GM19351 (cell line): Measurements from ENCODE around the gene SC5D.

Experiments used
- ATAC-seq: cut with Tn5 transposase; IDR thresholded peaks from one replicate; pipeline ENCODE4 v1.9.1; 2021; ENCODE audit warnings: mild to moderate bottlenecking, moderate library complexity; ENCODE audit not compliant: unreplicated experiment

Gene SC5D

DNA sequence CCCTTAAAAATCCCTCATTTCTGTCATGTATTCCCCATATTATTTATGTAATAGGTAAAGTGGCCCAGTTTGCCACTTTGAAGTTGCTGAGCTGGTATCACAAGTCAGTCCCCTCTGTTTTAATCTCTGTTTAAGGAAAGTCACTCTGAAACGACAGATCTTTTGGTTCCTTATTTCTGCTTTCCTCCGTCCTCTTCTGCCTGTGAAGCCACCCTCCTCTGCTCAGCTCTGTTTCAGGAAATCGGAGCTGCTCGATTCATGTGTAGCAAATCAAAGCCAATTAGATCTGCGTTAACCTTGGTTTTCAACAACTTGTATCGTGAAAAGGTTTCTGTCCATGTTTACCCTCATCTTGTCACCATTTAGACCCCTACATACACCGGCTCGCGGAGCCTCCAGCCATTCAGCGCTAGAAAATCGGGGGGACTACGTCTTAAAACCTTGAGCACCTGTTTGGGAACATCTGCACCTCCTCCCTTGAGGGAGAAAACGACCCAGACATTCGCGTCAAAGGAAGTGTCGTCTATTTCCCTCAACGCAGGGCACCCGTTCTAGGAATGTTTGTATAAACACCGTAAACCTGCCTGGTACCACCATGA lies 576 bp upstream of the SC5D start:
- peak; percentile 30 for ATAC-seq

DNA sequence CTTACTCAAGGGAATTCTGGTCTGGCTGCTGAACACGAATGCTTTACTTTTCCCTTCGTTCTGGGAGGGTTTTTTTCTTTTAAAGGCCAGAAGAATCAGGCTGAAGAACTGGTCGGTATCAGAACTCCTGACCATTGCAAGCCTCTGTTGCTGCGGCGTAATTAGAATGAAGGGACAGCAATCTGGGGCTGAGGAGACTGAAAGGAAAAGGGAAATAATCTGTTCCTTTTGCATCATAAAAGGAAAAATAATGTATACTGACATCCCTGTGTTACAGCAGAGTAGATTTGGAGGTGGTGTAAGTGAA lies 670 bp downstream of the SC5D start:
- ATAC-seq: no peak

DNA sequence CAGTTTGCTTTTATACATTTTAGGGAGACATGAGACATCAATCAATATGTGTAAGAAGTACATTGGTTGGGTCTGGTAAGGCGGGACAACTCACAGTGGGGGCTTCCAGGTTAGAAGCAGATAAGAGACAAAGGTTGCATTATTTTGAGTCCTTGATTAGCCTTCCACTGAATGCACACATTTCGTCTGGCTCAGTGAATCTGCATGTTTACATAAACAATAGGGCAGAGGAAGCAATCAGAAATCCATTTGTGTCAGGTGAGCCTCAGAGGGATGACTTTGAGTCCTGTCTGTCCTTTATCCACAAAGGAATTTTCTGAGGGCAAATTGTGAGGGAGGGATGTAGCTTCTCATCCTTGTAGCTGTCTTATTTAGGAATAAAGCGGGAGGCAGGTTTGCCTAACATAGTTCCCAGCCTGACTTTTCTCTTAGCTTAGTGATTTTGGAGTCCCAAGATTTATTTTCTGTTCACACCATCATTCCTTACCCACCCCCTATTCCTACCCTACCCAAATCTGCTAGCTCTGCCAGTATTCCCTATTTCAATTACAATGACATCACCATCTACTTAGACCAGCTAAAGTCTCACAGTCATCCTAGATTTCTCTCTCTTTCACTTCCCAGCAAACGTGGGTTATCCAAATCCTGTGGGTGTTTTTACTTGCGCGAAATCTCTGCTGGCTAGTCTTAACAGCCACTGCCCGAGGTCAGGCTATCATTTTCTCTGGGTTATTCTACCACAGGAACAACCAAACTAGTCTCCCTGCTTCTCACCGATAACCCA lies 2.9 kb downstream of the SC5D start:
- no peak for ATAC-seq

DNA sequence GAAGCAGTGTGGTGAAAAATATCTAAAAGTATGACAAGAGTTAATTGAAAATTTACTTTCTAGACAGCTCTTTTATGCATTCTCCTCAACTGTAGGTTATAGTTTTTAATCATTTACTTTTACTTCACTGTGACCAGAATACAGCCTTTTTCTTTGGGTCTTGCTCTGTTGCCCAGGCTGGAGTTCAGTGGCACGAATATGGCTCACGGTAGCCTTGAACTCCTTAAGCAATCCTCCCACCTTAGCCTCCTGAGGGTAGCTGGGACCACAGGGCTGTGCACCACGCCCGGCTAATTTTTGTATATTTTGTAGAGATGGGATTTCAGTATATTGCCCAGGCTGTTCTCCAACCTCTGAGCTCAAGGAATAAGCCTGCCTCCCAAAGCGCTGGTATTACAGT lies 5.3 kb downstream of the SC5D start:
- no peak for ATAC-seq

DNA sequence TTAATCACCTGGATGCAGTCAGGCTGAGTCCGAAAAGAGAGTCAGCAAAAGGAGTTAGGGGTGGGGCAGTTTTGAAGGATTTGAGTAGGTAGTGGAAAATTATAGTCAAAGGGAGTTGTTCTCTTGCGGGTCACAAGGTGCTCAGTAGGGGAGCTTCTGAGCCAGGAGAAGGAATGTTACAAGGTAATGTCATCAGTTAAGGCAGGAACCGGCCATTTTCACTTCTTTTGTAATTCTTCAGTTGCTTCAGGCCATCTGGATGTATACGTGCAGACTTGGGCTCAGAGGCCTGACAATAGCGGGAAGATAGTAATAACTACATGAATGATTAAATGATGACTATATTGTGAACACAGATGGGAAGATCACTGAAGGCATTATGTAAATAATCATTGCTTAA lies 6.2 kb downstream of the SC5D start:
- no peak for ATAC-seq

DNA sequence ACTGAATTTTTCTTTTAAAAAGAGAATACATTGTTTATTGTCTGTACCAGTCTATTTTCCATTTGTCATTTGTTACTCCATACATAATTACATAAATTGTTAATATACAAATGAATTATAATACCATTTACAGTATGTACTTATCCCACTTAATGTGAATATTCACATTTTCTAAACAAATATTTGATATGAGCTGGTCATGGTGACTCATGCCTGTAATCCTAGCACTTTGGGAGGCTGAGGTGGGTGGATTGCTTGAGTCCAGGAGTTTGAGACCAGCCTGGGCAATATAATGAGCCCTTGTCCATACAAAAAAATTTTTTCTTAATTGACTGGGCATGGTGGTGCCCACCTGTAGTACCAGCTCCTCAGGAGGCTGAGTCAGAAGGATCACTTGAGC lies 6.8 kb downstream of the SC5D start:
- ATAC-seq: no peak

DNA sequence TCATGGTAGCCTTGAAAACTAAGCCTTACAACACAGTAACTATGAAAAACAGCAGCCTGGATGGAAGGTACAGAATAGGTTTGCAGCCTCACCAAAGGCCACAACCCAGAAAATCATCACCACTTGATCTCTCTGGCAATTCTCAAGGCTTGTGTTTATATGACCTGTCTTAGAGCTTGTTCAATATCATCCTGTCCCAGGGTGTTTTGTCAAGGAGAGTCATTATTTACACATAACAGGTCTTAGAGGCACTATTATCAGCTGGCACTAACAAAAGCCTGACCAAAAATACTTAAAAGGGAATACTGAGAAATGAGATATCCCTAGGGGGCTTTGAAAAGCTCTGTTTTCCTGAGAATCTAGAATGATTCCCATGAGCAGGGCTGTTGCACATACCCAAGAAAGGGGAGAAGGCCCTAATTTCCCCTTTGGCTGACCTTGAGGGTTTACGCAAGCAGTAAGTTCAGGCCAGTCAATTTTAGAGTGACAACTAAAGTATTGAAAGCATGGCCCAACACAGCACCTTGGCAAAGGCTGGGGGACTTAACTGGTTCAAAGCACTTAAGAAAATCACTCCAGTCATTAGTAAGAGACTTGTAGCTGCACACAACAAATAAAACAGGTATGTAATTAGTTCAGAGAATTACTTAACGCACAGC lies 7.9 kb downstream of the SC5D start:
- no peak for ATAC-seq

DNA sequence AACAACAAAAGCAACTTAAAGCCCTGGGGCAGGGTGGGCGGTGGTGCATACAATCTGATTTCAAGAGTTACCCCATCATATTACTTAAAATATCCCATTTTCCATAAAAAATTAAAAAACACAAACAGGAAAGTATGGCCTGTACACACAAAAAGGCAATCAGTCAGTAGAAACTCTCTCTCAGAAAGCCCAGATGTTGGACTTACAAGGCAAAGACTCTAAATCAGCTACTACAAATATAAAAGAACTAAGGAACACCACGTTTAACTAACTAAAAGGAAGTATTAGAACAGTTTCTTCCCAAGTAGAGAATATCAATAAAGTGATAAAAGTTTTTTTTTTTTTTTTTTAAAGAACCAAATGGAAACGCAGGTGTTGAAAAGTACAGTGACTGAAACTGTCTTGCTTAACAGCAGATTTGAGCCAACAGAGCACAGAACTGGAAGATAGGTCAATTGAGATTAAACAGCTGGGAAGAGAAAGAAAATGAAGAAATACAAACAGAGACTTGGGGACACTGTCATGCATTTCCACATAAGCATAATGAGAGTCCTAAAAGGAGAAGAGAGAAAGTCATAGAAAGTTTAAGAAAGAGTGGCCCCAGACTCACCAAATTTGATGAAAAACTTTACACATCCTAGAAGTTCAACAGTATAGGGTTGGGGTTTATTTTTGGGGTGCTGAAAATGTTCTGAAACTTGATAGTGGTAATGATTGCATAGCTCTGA lies 8.6 kb downstream of the SC5D start:
- ATAC-seq: no peak

DNA sequence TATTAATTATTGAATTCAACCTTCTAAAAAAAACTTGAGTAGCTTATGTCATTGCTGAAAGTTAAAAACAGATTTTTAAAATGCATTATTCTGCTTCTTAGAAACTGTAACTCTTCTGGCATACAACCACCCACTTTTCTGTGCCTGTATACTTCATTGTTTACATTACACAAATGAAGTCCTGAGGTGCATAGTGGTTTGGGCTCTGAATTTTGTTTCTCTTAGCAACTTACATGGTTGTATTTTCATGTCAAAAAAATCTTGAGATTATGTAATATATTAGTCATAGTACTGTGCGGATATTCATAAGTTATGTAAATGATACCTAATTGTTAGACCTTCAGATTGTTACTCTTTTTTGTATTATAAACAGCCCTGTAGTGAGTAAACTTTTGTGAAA lies 12.2 kb downstream of the SC5D start:
- ATAC-seq: no peak

DNA sequence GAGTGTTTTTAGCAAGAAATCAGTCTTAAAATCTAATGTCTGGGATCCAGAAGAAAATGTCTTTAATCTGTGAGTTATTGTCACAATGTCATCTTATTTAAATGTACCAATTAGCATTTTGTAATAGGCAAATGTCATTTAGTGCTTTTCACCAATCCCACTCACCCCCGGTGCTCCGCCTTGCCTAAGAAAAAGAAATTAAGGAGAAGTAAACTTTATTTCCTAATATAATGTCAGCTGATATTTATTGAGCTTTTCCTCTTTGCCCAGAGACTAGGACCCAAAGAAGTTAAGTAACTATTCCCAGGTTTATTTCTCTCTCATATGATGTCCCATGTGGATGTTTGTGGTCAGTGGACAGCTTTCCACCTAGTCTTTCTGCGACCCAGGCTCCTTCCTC lies 16.2 kb downstream of the SC5D start:
- ATAC-seq: no peak

DNA sequence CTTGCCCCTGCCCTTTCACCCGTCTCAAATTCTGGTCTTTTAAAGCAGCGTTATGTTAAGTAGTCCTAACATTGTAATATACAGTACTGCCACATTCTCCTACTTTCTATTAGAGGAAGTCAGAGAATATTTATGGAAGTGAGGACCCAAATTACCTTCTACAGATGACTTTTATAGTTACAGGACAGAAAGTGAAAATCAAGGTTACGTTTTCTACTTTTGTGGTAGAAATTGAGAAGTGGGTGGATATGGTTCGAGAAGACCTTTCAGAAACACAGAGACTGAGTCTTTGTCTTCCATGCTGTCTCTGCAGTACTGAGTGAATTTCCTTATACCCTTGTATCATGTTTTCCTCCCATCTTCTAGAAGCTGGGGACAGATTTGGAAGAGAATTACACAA lies 17.1 kb downstream of the SC5D start:
- ATAC-seq: peak; percentile 94

DNA sequence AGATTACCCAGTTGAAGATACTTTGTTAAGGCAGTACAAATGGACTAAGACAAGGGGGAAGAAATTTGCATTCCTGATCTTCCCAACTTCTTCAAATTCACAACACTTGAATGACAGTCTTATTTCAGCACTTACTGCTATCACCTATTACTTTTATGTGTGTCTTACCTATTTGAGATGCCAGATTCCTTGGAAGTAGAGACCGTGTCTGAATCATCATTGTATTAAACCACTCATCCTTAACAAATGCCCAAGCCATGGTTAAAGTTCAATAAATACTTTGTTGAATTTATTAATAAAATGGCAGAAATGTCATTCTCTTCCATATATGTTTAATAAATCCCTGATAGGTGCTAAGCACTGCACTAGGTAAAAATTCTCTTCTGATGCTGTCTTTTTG lies 18.3 kb downstream of the SC5D start:
- ATAC-seq: no peak

DNA sequence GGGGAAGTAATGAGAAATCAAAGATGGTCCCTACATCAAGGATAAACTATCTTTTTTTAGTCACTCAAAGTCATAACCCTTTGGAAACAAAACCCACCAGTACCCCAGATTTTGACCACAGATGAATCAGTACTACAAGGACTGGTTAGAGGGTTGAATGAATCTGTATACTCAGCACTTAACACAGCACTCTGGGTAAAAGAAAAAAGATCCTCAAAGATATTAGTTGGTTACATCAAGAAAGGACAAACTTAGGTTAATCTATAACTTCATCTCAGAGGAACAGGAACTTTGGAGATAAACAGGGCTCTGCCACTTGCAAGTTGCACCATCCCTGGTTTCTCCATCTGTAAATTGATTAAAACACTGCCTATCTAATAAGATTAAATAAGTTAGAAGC lies 18.8 kb downstream of the SC5D start:
- no peak for ATAC-seq

DNA sequence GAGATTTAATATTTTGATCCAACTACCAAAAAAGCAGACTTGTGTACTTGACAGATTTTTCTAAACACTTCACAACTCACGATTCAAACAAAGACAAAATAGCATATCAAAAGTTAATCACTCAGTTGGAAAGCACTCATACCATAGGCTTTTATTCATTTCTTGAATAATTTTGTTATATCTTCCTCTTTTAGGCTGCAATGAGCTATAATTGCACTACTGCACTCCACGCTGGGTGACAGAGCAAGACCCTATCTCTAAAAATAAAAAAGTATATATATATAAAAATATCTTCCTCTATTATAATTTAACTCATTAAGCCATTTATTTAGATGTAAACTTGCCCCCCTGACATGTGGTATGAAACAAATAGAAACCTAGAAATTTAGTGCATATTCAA lies 19.9 kb downstream of the SC5D start:
- ATAC-seq: no peak

DNA sequence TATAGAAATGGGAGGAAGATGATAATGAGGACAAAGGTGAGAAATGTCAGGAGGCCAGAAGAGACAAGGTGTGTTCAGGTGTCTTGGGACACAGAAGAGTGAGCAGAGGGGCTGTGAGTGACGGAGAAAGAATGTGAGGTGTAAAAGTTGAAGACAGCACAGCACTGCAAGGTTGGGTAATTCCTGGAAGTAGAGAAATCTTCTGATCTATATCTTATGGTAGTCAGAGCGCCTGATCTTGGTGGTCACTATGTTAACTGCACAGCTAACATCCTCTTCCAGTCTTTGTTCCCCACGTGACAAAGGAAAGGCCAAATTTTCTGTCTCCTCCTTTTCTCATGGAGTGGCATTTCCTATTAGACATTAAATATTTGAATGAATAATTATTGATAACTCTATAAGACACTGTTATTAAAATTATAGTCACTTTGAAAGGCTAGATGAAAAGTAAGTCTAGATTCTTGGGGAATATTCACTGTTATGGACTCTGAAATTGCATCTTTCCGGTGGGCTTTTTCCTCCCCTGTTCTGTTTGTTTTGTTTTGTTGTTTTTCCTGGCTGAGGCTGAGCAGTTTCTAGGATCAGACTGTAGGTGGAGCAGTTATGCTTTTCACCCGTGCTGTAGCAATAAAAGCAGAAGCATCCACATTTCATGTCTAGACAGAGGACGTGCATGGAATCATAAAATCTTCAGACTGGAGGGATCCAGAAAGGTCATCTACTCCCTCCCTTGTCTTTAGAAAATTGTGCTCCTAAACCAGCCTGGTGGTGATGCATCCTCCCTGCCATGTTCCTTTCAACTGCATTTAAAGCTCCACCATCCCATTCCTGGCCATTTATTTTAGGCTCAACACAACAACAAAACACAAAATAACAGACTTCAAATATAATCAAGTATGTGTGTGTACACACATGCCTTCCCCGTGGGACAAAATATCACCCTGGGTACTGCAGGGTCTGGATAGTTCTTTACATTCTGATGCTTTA lies 26.6 kb downstream of the SC5D start:
- no peak for ATAC-seq

DNA sequence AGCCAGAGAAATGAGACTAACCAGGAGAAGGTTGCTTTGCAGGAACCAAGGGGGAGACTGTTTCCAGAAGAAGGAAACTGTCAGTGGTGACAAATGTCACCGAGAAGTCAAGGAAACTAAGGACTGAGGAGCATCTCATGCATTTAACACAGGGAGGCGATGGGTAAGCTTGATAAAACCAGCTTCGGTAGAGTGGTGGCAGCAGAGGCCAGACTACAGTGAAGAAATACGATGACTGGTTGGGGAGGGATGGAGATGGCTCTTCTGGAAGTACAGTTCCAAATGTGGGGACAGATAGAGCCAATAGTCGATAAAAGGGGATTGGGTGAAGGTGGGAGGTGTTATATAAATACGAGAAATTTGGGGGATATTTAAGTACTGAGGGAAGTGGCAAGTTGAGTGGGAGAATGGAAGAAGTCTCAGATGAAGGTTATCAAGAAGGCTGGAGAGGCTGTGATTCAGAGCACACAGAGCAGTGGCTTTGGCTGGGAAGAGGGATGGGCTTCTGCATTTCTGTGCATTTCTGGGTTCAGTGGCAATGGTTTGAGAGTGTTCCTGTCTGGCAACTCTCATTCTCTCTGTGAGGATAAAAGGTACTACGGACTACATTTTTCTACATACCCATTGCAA lies 29.2 kb downstream of the SC5D start:
- peak; percentile 79 for ATAC-seq

DNA sequence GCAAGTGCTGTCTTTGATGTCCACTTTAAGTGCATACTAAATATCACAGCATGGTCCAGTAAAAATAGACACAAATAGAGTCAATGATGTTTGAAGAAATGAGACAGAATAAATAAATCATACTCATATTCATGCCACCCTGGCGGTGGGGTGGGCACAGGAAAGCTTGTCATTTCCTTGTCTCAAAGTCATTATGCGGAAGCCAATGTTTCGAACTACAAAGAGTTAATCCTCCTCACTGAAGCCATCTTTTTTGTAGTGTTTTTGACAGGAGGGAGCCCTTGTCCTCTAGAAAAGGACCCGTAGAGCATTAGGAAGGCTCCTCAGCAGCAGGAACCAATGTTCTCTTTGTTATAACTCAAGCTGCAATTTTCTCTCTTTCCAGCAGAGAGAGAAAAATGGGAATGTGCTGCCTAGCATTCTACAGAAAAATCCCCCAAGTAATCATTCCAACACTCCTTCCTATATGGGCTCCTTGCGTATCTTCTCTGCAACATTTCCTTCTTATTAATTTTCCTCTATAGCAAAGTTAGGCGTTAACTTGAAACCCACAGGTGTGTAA lies 30.6 kb downstream of the SC5D start:
- ATAC-seq: no peak

DNA sequence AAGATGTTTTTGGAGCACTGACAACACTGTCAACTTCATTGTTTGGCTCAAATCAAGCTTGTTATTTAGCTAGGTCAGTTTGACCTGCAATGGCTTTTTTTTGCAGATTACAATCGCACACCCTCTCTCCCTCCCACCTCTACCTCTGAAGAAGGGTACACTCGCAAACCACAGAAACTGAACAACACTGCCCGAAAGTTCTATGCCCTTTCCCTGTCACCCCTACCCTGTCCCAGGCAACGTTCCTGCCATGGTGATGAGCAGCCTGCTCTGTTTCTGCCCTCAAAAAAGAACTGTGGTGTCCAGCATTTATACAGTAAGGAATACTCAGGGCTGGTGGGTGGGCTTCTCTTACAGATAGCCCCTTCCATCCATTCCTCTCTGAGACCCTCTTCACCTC lies 33.7 kb downstream of the SC5D start:
- ATAC-seq: no peak

DNA sequence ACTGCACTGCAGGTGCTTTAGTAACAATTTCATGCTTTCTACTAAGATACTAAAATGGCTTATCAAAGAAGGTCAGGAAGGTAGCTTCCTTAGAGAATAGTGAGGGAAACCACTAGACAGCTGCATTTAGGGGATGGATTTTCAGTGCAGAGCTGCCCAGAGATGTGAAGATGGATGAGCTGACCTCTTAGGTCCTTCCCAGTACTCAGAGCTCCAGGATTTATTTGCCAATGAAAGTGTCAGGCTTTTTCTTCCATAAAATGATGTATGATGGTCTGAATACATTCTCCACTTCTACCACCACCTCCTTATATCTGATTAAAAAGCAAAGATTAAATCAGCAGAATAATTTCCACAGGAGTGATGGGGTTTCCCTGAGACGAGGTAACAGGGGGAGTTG lies 35.0 kb downstream of the SC5D start:
- ATAC-seq: no peak
